ENCODE measurements around the gene ECE1. TPM values are rescaled to one million over a fixed set of nuclear protein-coding genes. Genes with fewer than 3 reads are reported as not detected.

Gene ECE1
- total and polyA plus RNA-seq, 2 of the 13 experiments (the other 11 are each of a cell fraction or from before 2014, with no cell fraction given) = 13.5 to 21.2 TPM

DNA sequence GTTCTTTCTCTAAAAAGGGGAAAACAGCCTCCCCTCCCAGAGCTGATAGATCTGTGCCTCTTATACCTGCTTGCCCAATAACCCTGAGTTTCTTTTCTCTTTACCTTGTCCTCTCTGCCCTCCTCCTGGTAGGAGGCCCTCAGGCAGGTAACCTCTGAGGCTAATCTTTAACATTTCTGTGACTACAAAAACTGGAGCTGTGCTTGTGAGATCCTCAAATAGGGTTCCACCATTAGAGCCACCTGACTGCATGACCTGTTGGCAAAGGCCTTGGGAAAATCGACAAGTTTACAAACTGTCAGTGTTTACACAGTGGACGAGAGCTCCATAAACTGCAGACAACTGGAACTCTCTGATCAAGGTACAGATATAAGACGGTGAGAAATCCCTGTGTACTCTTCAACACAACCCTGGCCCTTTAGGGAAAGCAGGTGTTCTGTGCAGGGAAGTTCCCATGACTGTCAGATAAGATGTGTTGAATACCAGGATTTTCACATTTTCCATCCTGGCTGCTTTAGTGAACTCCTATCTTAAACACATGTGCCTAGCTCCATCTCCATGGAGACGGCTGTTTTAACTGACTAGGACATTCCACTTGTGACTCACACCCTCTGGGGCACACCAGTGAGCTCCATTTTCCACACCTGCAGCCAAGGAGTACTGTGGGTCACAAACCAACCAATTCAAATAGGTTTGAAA is 38.3 kb downstream of the ECE1 start (continued):
- TF ChIP-seq YEATS2 (CRISPR knock-in tag; IDR thresholded peaks at IDR 0.05; ENCODE audit: borderline replicate concordance) (peak; percentile 45; the same call in 1 of the 2 replicates), ZNF546 (CRISPR knock-in tag; conservative IDR thresholded peaks at IDR 0.05) (no peak), NPAS2 (CRISPR knock-in tag; IDR thresholded peaks at IDR 0.05; ENCODE audit: borderline replicate concordance) (no peak), POGZ (CRISPR knock-in tag; IDR thresholded peaks at IDR 0.05) (peak; percentile 70), ZNF746 (CRISPR knock-in tag; IDR thresholded peaks at IDR 0.05) (no peak; the same call in 1 of the 2 replicates), YY1 (IDR thresholded peaks at IDR 0.05; ENCODE audit: insufficient read depth, insufficient replicate concordance, low read depth, low read length) (no peak), ZNF33B (CRISPR knock-in tag; IDR thresholded peaks at IDR 0.05) (no peak), ZIK1 (CRISPR knock-in tag; IDR thresholded peaks at IDR 0.05; ENCODE audit: borderline replicate concordance, low read depth) (no peak), NONO (IDR thresholded peaks at IDR 0.05) (no peak), NONO (CRISPR knock-in tag; conservative IDR thresholded peaks at IDR 0.05) (peak; percentile 77), ZNF44 (CRISPR knock-in tag; IDR thresholded peaks at IDR 0.05) (no peak), TMF1 (CRISPR knock-in tag; IDR thresholded peaks at IDR 0.05; ENCODE audit: low read depth) (no peak), ZNF7 (CRISPR knock-in tag; IDR thresholded peaks at IDR 0.05) (no peak), ZNF790 (CRISPR knock-in tag; IDR thresholded peaks at IDR 0.05; ENCODE audit: borderline replicate concordance) (no peak), HOXA3 (CRISPR knock-in tag; IDR thresholded peaks at IDR 0.05) (peak; percentile 81), ZC3H13 (CRISPR knock-in tag; IDR thresholded peaks at IDR 0.05) (no peak), ARHGAP35 (CRISPR knock-in tag; IDR thresholded peaks at IDR 0.05; ENCODE audit: borderline replicate concordance) (no peak), RAD21 (CRISPR knock-in tag; IDR thresholded peaks at IDR 0.05) (no peak), KLF13 (CRISPR knock-in tag; IDR thresholded peaks at IDR 0.05) (no peak), ZMYM4 (CRISPR knock-in tag; IDR thresholded peaks at IDR 0.05) (peak; percentile 91), REPIN1 (CRISPR knock-in tag; IDR thresholded peaks at IDR 0.05; ENCODE audit: borderline replicate concordance, low read depth) (peak; percentile 80; the same call in 1 of the 2 replicates), RXRA (CRISPR knock-in tag; IDR thresholded peaks at IDR 0.05) (peak; percentile 50; the same call in 1 of the 2 replicates)
- TF ChIP-seq, protein P1, sequence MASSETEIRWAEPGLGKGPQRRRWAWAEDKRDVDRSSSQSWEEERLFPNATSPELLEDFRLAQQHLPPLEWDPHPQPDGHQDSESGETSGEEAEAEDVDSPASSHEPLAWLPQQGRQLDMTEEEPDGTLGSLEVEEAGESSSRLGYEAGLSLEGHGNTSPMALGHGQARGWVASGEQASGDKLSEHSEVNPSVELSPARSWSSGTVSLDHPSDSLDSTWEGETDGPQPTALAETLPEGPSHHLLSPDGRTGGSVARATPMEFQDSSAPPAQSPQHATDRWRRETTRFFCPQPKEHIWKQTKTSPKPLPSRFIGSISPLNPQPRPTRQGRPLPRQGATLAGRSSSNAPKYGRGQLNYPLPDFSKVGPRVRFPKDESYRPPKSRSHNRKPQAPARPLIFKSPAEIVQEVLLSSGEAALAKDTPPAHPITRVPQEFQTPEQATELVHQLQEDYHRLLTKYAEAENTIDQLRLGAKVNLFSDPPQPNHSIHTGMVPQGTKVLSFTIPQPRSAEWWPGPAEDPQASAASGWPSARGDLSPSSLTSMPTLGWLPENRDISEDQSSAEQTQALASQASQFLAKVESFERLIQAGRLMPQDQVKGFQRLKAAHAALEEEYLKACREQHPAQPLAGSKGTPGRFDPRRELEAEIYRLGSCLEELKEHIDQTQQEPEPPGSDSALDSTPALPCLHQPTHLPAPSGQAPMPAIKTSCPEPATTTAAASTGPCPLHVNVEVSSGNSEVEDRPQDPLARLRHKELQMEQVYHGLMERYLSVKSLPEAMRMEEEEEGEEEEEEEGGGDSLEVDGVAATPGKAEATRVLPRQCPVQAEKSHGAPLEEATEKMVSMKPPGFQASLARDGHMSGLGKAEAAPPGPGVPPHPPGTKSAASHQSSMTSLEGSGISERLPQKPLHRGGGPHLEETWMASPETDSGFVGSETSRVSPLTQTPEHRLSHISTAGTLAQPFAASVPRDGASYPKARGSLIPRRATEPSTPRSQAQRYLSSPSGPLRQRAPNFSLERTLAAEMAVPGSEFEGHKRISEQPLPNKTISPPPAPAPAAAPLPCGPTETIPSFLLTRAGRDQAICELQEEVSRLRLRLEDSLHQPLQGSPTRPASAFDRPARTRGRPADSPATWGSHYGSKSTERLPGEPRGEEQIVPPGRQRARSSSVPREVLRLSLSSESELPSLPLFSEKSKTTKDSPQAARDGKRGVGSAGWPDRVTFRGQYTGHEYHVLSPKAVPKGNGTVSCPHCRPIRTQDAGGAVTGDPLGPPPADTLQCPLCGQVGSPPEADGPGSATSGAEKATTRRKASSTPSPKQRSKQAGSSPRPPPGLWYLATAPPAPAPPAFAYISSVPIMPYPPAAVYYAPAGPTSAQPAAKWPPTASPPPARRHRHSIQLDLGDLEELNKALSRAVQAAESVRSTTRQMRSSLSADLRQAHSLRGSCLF (CRISPR knock-in tag; IDR thresholded peaks at IDR 0.05; ENCODE audit: borderline replicate concordance) = no peak
- TF ChIP-seq, protein P2, sequence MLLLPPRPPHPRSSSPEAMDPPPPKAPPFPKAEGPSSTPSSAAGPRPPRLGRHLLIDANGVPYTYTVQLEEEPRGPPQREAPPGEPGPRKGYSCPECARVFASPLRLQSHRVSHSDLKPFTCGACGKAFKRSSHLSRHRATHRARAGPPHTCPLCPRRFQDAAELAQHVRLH (CRISPR knock-in tag; IDR thresholded peaks at IDR 0.05; ENCODE audit: borderline replicate concordance, low read depth) = peak; percentile 61; the same call in 1 of the 2 replicates
- TF ChIP-seq, protein P3, sequence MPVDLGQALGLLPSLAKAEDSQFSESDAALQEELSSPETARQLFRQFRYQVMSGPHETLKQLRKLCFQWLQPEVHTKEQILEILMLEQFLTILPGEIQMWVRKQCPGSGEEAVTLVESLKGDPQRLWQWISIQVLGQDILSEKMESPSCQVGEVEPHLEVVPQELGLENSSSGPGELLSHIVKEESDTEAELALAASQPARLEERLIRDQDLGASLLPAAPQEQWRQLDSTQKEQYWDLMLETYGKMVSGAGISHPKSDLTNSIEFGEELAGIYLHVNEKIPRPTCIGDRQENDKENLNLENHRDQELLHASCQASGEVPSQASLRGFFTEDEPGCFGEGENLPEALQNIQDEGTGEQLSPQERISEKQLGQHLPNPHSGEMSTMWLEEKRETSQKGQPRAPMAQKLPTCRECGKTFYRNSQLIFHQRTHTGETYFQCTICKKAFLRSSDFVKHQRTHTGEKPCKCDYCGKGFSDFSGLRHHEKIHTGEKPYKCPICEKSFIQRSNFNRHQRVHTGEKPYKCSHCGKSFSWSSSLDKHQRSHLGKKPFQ (CRISPR knock-in tag; IDR thresholded peaks at IDR 0.05; ENCODE audit: insufficient replicate concordance) = no peak

Data from HepG2 (cell line).